K562 (cell line): Measurements from ENCODE around the gene NOD1. TPM values are rescaled to one million over a fixed set of nuclear protein-coding genes. Genes with fewer than 3 reads are reported as not detected.

Experiments
- ATAC-seq: fragments of 200-7000 bp; cut with Tn5 transposase; 3 replicates; pipeline ENCODE4 v1.9.1; 2020; ENCODE audit warnings: moderate library complexity
- BruUV-seq: library from RNA; stranded (reverse); fragments of 400-500 nt; replicated peaks from 2 replicates; lab custom pipeline; 2021; lab: Mats Ljungman, UMichigan
- CTCF ChIA-PET: fragments of 300-600 bp; formaldehyde crosslinking; extraction: SDS; loops from one replicate; lab custom pipeline; 2021; ENCODE audit warnings: low intra/inter-chr PET ratio; lab: Yijun Ruan, JAX
- POLR2A ChIA-PET: fragments of 300-600, 350-650 bp; sonication (Branson Sonifier 250); formaldehyde crosslinking; extraction: SDS; loops from one replicate; lab custom pipeline; 2021; ENCODE audit warnings: antibody characterized with exemption, inconsistent platforms; lab: Yijun Ruan, JAX
- DNase-seq, 4 experiments: peaks; one replicate each; pipeline versions ENCODE4 v3.0.0 to v3.0.0-alpha.2; 2011 to 2018; ENCODE audit warnings: low spot score in 3 of 4, mixed read lengths in 3 of 4; ENCODE audit errors: extremely low read depth in 1 of 4
- FAIRE-seq: peaks from 2 replicates; lab custom pipeline; 2011; peaks lifted over from hg19 to GRCh38; lab: Jason Lieb, UNC
- H2AFZ ChIP-seq: 2 replicates; pipeline ENCODE4 v1.6.0; 2011; ENCODE audit warnings: low read depth, low read length, control low read depth, inconsistent platforms
- H3K27ac ChIP-seq: fragments of 200-600 bp; 3 replicates; pipeline ENCODE4 v1.8.0; 2011; ENCODE audit warnings: low read depth, mild to moderate bottlenecking, control low read depth, inconsistent platforms, low read length, moderate library complexity, mixed read lengths; ENCODE audit errors: extremely low read depth
- H3K27me3 ChIP-seq, 2 experiments: fragments of 300-600 bp in 1 of 2; 2 replicates in 1 of 2; 3 replicates in 1 of 2; pipeline versions ENCODE4 v1.6.0 to v1.8.0; 2011; ENCODE audit warnings: inconsistent platforms in 2 of 2, low read length in 2 of 2, mild to moderate bottlenecking in 1 of 2, mixed read lengths in 1 of 2, moderate library complexity in 1 of 2; ENCODE audit not compliant: control insufficient read depth in 2 of 2, insufficient read depth in 2 of 2
- H3K36me3 ChIP-seq: fragments of 300-600 bp; 3 replicates; pipeline ENCODE4 v1.8.0; 2011; ENCODE audit warnings: mild to moderate bottlenecking, low read length, inconsistent platforms; ENCODE audit not compliant: control insufficient read depth, insufficient read depth
- H3K4me1 ChIP-seq, 2 experiments: fragments of 200-600 bp in 1 of 2; replicated peaks in 1 of 2; 2 replicates in 1 of 2; 3 replicates in 1 of 2; pipeline versions ENCODE4 v1.5.1 to v1.8.0; 2011; ENCODE audit warnings: inconsistent platforms in 2 of 2, low read length in 2 of 2, mild to moderate bottlenecking in 1 of 2, mixed read lengths in 1 of 2, moderate library complexity in 1 of 2; ENCODE audit not compliant: control insufficient read depth in 2 of 2, insufficient read depth in 2 of 2
- H3K4me2 ChIP-seq: 2 replicates; pipeline ENCODE4 v1.6.1; 2011; ENCODE audit warnings: low read length, control low read depth, inconsistent platforms, mixed read lengths; ENCODE audit not compliant: insufficient read depth
- H3K4me3 ChIP-seq: fragments of 200-600 bp; sonication (generic), shearing (Covaris generic); 2 replicates; pipeline ENCODE4 v1.5.1; 2016; ENCODE audit warnings: control low read depth, inconsistent platforms
- H3K79me2 ChIP-seq: fragments of 200-600 bp; 3 replicates; pipeline ENCODE4 v1.8.0; 2011; ENCODE audit warnings: low read length, inconsistent platforms; ENCODE audit not compliant: control insufficient read depth, insufficient read depth
- H3K9ac ChIP-seq, 2 experiments: 2 replicates each; pipeline versions ENCODE4 v1.6.0 to v1.6.1; 2011; ENCODE audit warnings: low read depth in 2 of 2, low read length in 2 of 2, control low read depth in 1 of 2, inconsistent platforms in 1 of 2, mild to moderate bottlenecking in 1 of 2, mixed read lengths in 1 of 2; ENCODE audit not compliant: insufficient read depth in 1 of 2
- H3K9me1 ChIP-seq: one replicate; pipeline ENCODE4 v1.6.0; 2011; ENCODE audit warnings: inconsistent platforms, mild to moderate bottlenecking, low read length, moderate library complexity; ENCODE audit not compliant: control insufficient read depth, insufficient read depth
- H3K9me3 ChIP-seq: replicated peaks from 2 replicates; pipeline ENCODE4 v1.5.1; 2011; ENCODE audit warnings: low read depth, low read length, inconsistent platforms; ENCODE audit not compliant: control insufficient read depth, insufficient read depth
- H4K20me1 ChIP-seq: replicated peaks from 2 replicates; pipeline ENCODE4 v1.6.1; 2011; ENCODE audit warnings: low read length, inconsistent platforms, mixed read lengths; ENCODE audit not compliant: control insufficient read depth, insufficient read depth
- ARHGAP35 ChIP-seq: fragments of 450-650 bp; IDR thresholded peaks from 2 replicates; pipeline ENCODE4 v1.6.1; 2018; ENCODE audit not compliant: partially characterized antibody
- ARID2 ChIP-seq: fragments of 450-650 bp; IDR thresholded peaks from 2 replicates; pipeline ENCODE4 v1.6.1; 2017; ENCODE audit warnings: antibody characterized with exemption, mild to moderate bottlenecking
- BCOR ChIP-seq: fragments of 450-650 bp; IDR thresholded peaks from 2 replicates; pipeline ENCODE4 v1.6.1; 2016
- BRF1 ChIP-seq: IDR thresholded peaks from 3 replicates; pipeline ENCODE4 v1.6.1; 2011; ENCODE audit warnings: borderline replicate concordance, mild to moderate bottlenecking; ENCODE audit not compliant: insufficient read length; ENCODE audit errors: extremely low read depth
- CBFA2T3 ChIP-seq: fragments of 450-650 bp; IDR thresholded peaks from 2 replicates; pipeline ENCODE4 v1.6.1; 2017
- KDM1A ChIP-seq, 2 experiments: fragments of 450-650 bp; IDR thresholded peaks; 2 replicates each; pipeline ENCODE4 v1.6.1; 2016; ENCODE audit warnings: mild to moderate bottlenecking in 2 of 2
- NFYB ChIP-seq: IDR thresholded peaks from 2 replicates; pipeline ENCODE4 v1.6.1; 2011; ENCODE audit warnings: mild to moderate bottlenecking, moderate library complexity; ENCODE audit not compliant: insufficient read length; ENCODE audit errors: extremely low read depth
- STAG1 ChIP-seq: sonication (generic); formaldehyde crosslinking; IDR thresholded peaks from 2 replicates; pipeline ENCODE4 v1.5.0; 2020; ENCODE audit warnings: missing genetic modification reagents, borderline replicate concordance
- XRCC5 ChIP-seq: fragments of 200-400 bp; formaldehyde crosslinking; IDR thresholded peaks from 2 replicates; pipeline ENCODE4 v1.6.1; 2017; ENCODE audit warnings: low read depth, mild to moderate bottlenecking, low read length
- WGBS: fragments of 100-300 bp; shearing (Covaris generic); methylation state at CpG from one replicate; pipeline ENCODE4 v1.1.6; 2016; ENCODE audit warnings: low coverage, mixed read lengths; ENCODE audit not compliant: insufficient coverage; ENCODE audit errors: missing lambda C conversion rate; 5-methylcytosine and 5-hydroxymethylcytosine counted together
- in situ Hi-C: fragments of 300-500 bp; cut with MboI; formaldehyde crosslinking; loops from 4 replicates; pipeline ENCODE4 v1.15.0; 2018; ENCODE audit warnings: inconsistent platforms, mixed read lengths
- intact Hi-C: fragments of 100-400 bp; cut with micrococcal nuclease; formaldehyde crosslinking; loops from 2 replicates; pipeline ENCODE4 v1.14.2; 2022
- polyA plus RNA-seq, 8 experiments: library from polyadenylated mRNA; depleted of rRNA in 4 of 8; stranded (reverse) in 5 of 8; unstranded in 3 of 8; fragments of >200 nt; fragmentation: Nextera tagmentation in 2 of 8; fragmentation: Illumina TruSeq in 1 of 8; extraction: Ambion mirVana in 2 of 8; extraction: Trizol in 1 of 8; gene quantifications; 2 replicates each; pipeline versions ENCODE4 v1.2.1 to v1.2.3, GENCODE V29; 2011 to 2014; ENCODE audit warnings: inconsistent platforms in 1 of 8, missing spikeins in 1 of 8
- total RNA-seq, 7 experiments: library from RNA; depleted of rRNA in 6 of 7; stranded (reverse); fragments of >200 nt in 6 of 7; fragmentation: Illumina TruSeq in 2 of 7; extraction: Trizol in 2 of 7; gene quantifications; 2 replicates each; pipeline versions ENCODE4 v1.2.1 to v1.2.3, GENCODE V29; 2011 to 2021; ENCODE audit warnings: low replicate concordance in 1 of 7
- TF ChIP-seq, protein P1 (sequence below): fragments of 450-650 bp; IDR thresholded peaks from 2 replicates; pipeline ENCODE4 v1.6.1; 2016; ENCODE audit warnings: low read depth

NOD1 gene
- total and polyA plus RNA-seq, 9 of the 15 experiments (the other 6 are each of a cell fraction or from before 2014, with no cell fraction given), result 0.34 to 7.1 (median 4.7) TPM

- peaks cover 4% of the 10 kb centered on the region; the same call in 1 of the 2 replicates for H4K20me1 ChIP-seq
- no peak overlapping the region for H2AFZ ChIP-seq
- ATAC-seq (no peak), FAIRE-seq (peak; percentile 46), DNase-seq (no peak)
- H3K9me3 ChIP-seq, result no peaks in the 10 kb centered on the region
- BruUV-seq, result no TSS peak
- in situ Hi-C loops (no loop called here), intact Hi-C loops (no loop called here)
- H3K4me1 ChIP-seq, result peaks cover 18 to 34% of the 10 kb centered on the region in 2 experiments
- POLR2A ChIA-PET, result no interaction called here
- no peak overlapping the region for H3K4me3 ChIP-seq
- no peak overlapping the region for H3K9ac ChIP-seq
- H3K4me2 ChIP-seq, result no peak overlapping the region
- H3K27me3 ChIP-seq, result no peaks in the 10 kb centered on the region
- H3K9me1 ChIP-seq, result peaks cover 3% of the 10 kb centered on the region
- H3K27ac ChIP-seq, result no peak overlapping the region
- WGBS, result 32% methylated on average over 6 of the region's 6 CpGs
- no peaks in the 10 kb centered on the region for H3K36me3 ChIP-seq
- H3K79me2 ChIP-seq, result peaks cover 5% of the 10 kb centered on the region; the same call in 1 of the 3 replicates
- peak in 1 of 2 experiments; percentile 26; a peak in 1 of 4 replicates for TF ChIP-seq KDM1A (IDR thresholded peaks at IDR 0.05)
- TF ChIP-seq CBFA2T3, result peak; percentile 47
- TF ChIP-seq BCOR, result no peak
- CTCF ChIA-PET, result no interaction called here
Observed at GRCh38 chr7:30475580-30475979, 3.0 kb downstream of the NOD1 start.

GRCh38 chr7:30474893-30475292 is 3.7 kb downstream of the NOD1 start:
- BruUV-seq, result no TSS peak
- Histone ChIP-seq H3K9ac (no peak overlapping the region), H4K20me1 (peaks cover 4% of the 10 kb centered on the region; the same call in 1 of the 2 replicates), H3K4me1 (peaks cover 20 to 41% of the 10 kb centered on the region in 2 experiments), H2AFZ (no peak overlapping the region), H3K4me2 (no peak overlapping the region), H3K27me3 (no peaks in the 10 kb centered on the region), H3K4me3 (no peak overlapping the region), H3K79me2 (peaks cover 5% of the 10 kb centered on the region; the same call in 1 of the 3 replicates), H3K9me1 (peaks cover 3% of the 10 kb centered on the region), H3K36me3 (no peaks in the 10 kb centered on the region), H3K9me3 (no peaks in the 10 kb centered on the region), H3K27ac (no peak overlapping the region)
- no peak for FAIRE-seq
- intact Hi-C loops (no loop called here), in situ Hi-C loops (no loop called here)
- DNase-seq, result no peak
- ATAC-seq, result no peak
- ChIA-PET CTCF (no interaction called here), POLR2A (no interaction called here)
- 38% methylated on average over 2 of the region's 2 CpGs for WGBS
- TF ChIP-seq BRF1 (no peak), XRCC5 (no peak), ARID2 (no peak), ARHGAP35 (no peak), STAG1 (CRISPR knock-in tag) (no peak), NFYB (no peak)
- TF ChIP-seq, protein P1, sequence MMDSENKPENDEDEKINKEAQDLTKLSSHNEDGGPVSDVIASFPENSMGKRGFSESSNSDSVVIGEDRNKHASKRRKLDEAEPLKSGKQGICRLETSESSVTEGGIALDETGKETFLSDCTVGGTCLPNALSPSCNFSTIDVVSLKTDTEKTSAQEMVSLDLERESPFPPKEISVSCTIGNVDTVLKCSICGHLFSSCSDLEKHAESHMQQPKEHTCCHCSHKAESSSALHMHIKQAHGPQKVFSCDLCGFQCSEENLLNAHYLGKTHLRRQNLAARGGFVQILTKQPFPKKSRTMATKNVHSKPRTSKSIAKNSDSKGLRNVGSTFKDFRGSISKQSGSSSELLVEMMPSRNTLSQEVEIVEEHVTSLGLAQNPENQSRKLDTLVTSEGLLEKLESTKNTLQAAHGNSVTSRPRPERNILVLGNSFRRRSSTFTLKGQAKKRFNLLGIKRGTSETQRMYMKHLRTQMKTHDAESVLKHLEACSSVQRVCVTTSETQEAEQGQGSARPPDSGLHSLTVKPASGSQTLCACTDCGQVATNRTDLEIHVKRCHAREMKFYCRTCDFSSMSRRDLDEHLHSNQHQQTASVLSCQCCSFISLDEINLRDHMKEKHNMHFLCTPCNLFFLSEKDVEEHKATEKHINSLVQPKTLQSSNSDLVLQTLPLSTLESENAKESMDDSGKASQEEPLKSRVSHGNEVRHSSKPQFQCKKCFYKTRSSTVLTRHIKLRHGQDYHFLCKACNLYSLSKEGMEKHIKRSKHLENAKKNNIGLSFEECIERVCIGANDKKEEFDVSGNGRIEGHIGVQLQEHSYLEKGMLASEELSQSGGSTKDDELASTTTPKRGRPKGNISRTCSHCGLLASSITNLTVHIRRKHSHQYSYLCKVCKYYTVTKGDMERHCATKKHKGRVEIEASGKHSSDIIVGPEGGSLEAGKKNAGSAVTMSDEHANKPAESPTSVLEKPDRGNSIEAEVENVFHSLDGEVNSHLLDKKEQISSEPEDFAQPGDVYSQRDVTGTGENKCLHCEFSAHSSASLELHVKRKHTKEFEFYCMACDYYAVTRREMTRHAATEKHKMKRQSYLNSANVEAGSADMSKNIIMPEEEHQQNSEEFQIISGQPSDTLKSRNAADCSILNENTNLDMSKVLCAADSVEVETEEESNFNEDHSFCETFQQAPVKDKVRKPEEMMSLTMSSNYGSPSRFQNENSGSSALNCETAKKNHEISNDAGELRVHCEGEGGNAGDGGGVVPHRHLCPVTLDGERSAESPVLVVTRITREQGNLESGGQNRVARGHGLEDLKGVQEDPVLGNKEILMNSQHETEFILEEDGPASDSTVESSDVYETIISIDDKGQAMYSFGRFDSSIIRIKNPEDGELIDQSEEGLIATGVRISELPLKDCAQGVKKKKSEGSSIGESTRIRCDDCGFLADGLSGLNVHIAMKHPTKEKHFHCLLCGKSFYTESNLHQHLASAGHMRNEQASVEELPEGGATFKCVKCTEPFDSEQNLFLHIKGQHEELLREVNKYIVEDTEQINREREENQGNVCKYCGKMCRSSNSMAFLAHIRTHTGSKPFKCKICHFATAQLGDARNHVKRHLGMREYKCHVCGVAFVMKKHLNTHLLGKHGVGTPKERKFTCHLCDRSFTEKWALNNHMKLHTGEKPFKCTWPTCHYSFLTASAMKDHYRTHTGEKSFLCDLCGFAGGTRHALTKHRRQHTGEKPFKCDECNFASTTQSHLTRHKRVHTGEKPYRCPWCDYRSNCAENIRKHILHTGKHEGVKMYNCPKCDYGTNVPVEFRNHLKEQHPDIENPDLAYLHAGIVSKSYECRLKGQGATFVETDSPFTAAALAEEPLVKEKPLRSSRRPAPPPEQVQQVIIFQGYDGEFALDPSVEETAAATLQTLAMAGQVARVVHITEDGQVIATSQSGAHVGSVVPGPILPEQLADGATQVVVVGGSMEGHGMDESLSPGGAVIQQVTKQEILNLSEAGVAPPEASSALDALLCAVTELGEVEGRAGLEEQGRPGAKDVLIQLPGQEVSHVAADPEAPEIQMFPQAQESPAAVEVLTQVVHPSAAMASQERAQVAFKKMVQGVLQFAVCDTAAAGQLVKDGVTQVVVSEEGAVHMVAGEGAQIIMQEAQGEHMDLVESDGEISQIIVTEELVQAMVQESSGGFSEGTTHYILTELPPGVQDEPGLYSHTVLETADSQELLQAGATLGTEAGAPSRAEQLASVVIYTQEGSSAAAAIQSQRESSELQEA, result no peak
